GM18873 (cell line): ENCODE results near the gene ANXA9.

Experiments
- ATAC-seq: cut with Tn5 transposase; IDR thresholded peaks from one replicate; pipeline ENCODE4 v1.9.1; 2021; ENCODE audit warnings: mild to moderate bottlenecking, moderate library complexity, moderate number of reproducible peaks; ENCODE audit not compliant: unreplicated experiment, low FRiP score

The ANXA9 gene

DNA sequence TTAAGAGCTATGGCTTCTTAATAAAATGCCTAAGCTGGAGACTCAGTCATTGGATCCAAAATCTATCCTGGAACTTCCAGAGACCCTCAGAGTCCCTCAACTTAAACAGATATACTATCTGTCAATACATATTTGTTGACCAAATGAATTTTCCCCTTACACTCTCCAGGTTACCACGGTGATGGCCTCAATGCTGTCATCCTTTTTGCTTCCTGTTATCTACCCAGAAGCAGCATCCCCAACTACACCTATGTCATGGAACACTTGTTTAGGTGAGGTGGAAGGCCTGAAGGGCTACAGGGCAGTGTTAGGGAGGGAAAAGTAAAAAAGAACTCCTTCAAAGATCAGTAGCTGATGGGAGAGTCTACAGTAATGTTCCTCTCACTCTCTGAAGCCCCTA lies 61.1 kb downstream of the ANXA9 start:
- ATAC-seq = no peak
